Transverse colon (tissue), 4 donors: ENCODE measurements around the gene LGALS4. TPM values are rescaled to one million over a fixed set of nuclear protein-coding genes. Genes with fewer than 3 reads are reported as not detected.
"Not testable (repeated sequence)": the region's sequence is repeated elsewhere in the genome, so short reads cannot be mapped to it uniquely, and the experiment has no call there.

Experiments used
- DNase-seq: peaks from one replicate; pipeline ENCODE4 v3.0.0-alpha.2; 2019
- H3K27ac ChIP-seq, 4 donors: fragments of 200-600 bp; sonication (generic); 2 replicates each; pipeline ENCODE4 v1.5.1; 2016 to 2018; ENCODE audit warnings: inconsistent platforms in 4 of 4
- H3K27me3 ChIP-seq: fragments of 200-600 bp; sonication (generic); 2 replicates; pipeline ENCODE4 v1.5.1; 2017; ENCODE audit warnings: inconsistent platforms
- H3K36me3 ChIP-seq, 4 donors: fragments of 200-600 bp; sonication (generic); 2 replicates each; pipeline ENCODE4 v1.5.1; 2017 to 2019; ENCODE audit warnings: inconsistent platforms in 4 of 4
- H3K4me1 ChIP-seq, 4 donors: fragments of 200-600 bp; sonication (generic); 2 replicates each; pipeline ENCODE4 v1.5.1; 2017 to 2020; ENCODE audit warnings: inconsistent platforms in 4 of 4
- H3K4me3 ChIP-seq, 4 donors: fragments of 200-600 bp; sonication (generic); 1 replicate in 1 of 4; 2 replicates in 3 of 4; pipeline versions ENCODE4 v1.5.1 to v1.6.1; 2017 to 2019; ENCODE audit warnings: inconsistent platforms in 4 of 4
- H3K9me3 ChIP-seq, 2 donors: fragments of 200-600 bp; sonication (generic); 2 replicates each; pipeline ENCODE4 v1.5.1; 2017 to 2019; ENCODE audit warnings: inconsistent platforms in 2 of 2
- EP300 ChIP-seq: sonication (generic); formaldehyde crosslinking; IDR thresholded peaks from one replicate; pipeline ENCODE4 v1.6.1; 2017; ENCODE audit warnings: antibody characterized with exemption, low read depth
- POLR2A ChIP-seq: fragments of 450-650 bp; IDR thresholded peaks from one replicate; pipeline ENCODE4 v1.6.1; 2016; ENCODE audit warnings: antibody characterized with exemption, mild to moderate bottlenecking, moderate library complexity
- POLR2AphosphoS5 ChIP-seq, 3 donors: sonication (generic); formaldehyde crosslinking; IDR thresholded peaks; one replicate each; pipeline ENCODE4 v1.6.1; 2016; ENCODE audit warnings: antibody characterized with exemption in 3 of 3
- WGBS, 2 donors: methylation state at CpG; one replicate each; pipeline ENCODE4 v1.1.5; 2018; ENCODE audit warnings: low coverage in 1 of 2; 5-methylcytosine and 5-hydroxymethylcytosine counted together
- in situ Hi-C, 4 donors: fragments of 200-750 bp; cut with MboI; loops; one replicate each; pipeline versions ENCODE4 v1.15.0 to v1.15.1; 2017; ENCODE audit warnings: low sequenced_read_pairs in 3 of 4, low pct_ligation_motif_present in 1 of 4, low pct_unique_long_range_greater_than_20kb in 1 of 4
- intact Hi-C: fragments of 100-400 bp; cut with DNase I; formaldehyde crosslinking; loops from one replicate; pipeline ENCODE4 v1.15.1; 2023; ENCODE audit warnings: low total_unique reads
- total RNA-seq, 4 donors: library from RNA; depleted of rRNA; stranded (reverse); fragments of >200 nt; gene quantifications; one replicate each; pipeline ENCODE4 v1.1.0, GENCODE V29; 2016
- TF ChIP-seq, protein P1 (sequence below), 5 experiments: fragments of 200-600 bp in 3 of 5; fragments of 450-650 bp in 2 of 5; sonication (generic) in 3 of 5; IDR thresholded peaks; 1 replicate in 2 of 5; 2 replicates in 3 of 5; pipeline ENCODE4 v1.5.1; 2016 to 2017; ENCODE audit warnings: antibody characterized with exemption in 5 of 5, inconsistent platforms in 3 of 5, mild to moderate bottlenecking in 2 of 5, moderate library complexity in 1 of 5

LGALS4 gene
- total RNA-seq, 4 donors from 2014 or later: 1,815 to 4,845 (median 3,695) TPM

DNA sequence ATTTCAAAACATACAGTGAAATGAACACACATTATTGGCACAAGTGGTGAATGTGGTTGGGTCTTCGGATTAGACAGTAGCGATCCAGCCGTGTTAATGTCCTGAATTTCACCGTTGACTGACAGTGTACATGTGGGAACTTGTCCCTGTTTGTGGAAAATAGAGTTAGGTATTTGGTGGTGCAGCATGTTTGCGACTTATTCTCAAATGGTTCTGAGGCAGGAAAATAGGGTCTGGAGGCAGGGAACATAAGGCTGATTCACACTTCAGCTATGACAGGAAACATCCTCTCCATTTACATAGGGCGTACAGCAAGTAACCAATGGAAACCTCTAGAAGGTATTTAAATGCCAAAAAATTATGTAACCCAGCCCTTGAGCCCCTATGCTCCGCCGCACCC is 19.6 kb downstream of the LGALS4 start:
- no peaks in the 10 kb centered on the region for H3K36me3 ChIP-seq
- H3K4me3 ChIP-seq: no peak overlapping the region
- TF ChIP-seq, protein P1, sequence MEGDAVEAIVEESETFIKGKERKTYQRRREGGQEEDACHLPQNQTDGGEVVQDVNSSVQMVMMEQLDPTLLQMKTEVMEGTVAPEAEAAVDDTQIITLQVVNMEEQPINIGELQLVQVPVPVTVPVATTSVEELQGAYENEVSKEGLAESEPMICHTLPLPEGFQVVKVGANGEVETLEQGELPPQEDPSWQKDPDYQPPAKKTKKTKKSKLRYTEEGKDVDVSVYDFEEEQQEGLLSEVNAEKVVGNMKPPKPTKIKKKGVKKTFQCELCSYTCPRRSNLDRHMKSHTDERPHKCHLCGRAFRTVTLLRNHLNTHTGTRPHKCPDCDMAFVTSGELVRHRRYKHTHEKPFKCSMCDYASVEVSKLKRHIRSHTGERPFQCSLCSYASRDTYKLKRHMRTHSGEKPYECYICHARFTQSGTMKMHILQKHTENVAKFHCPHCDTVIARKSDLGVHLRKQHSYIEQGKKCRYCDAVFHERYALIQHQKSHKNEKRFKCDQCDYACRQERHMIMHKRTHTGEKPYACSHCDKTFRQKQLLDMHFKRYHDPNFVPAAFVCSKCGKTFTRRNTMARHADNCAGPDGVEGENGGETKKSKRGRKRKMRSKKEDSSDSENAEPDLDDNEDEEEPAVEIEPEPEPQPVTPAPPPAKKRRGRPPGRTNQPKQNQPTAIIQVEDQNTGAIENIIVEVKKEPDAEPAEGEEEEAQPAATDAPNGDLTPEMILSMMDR (IDR thresholded peaks at IDR 0.05): no peak
- TF ChIP-seq EP300: no peak
- no peak for TF ChIP-seq POLR2A
- H3K9me3 ChIP-seq: no peaks in the 10 kb centered on the region
- intact Hi-C loops: no loop called here
- peaks cover 0 to 6% (median 6%) of the 10 kb centered on the region in 4 donors for H3K4me1 ChIP-seq
- no peaks in the 10 kb centered on the region for H3K27me3 ChIP-seq
- DNase-seq: no peak
- no peak overlapping the region for H3K27ac ChIP-seq
- WGBS, 2 donors: 76 to 81% methylated on average over 7 to 8 of the region's 8 CpGs
- in situ Hi-C loops: no loop called here

GRCh38 chr19:38792250-38793111 is 20.3 kb downstream of the LGALS4 start:
- intact Hi-C loops (no loop called here), in situ Hi-C loops (no loop called here)
- H3K27me3 ChIP-seq: no peaks in the 10 kb centered on the region
- peak; percentile 64 for DNase-seq
- peak overlapping the region in 2 of 4 donors; percentile 16 to 40 for H3K4me3 ChIP-seq
- TF ChIP-seq, protein P1 (IDR thresholded peaks at IDR 0.05): peak; percentile 31 to 71 (median 45)
- TF ChIP-seq POLR2AphosphoS5 (IDR thresholded peaks at IDR 0.05) (no peak), EP300 (no peak), POLR2A (no peak)
- H3K27ac ChIP-seq: peak overlapping the region in 1 of 4 donors; percentile 21
- 20% methylated on average over 58 of the region's 71 CpGs; no CpG with 5 or more reads in 1 of the 2 donors for WGBS, 2 donors
- H3K4me1 ChIP-seq: peaks cover 0 to 6% (median 6%) of the 10 kb centered on the region in 4 donors
- no peaks in the 10 kb centered on the region for H3K9me3 ChIP-seq
- H3K36me3 ChIP-seq: no peaks in the 10 kb centered on the region

GRCh38 chr19:38791451-38792064 is 21.2 kb downstream of the LGALS4 start:
- in situ Hi-C loops, H3K27ac ChIP-seq, H3K36me3 ChIP-seq, DNase-seq, H3K27me3 ChIP-seq, intact Hi-C loops, H3K9me3 ChIP-seq, H3K4me3 ChIP-seq, H3K4me1 ChIP-seq: not testable (repeated sequence)
- WGBS, 2 donors: no CpG with 5 or more reads among the region's 40 CpGs

- H3K27me3 ChIP-seq, H3K4me3 ChIP-seq, H3K9me3 ChIP-seq, in situ Hi-C loops, H3K36me3 ChIP-seq, H3K4me1 ChIP-seq, intact Hi-C loops, DNase-seq, H3K27ac ChIP-seq: not testable (repeated sequence)
- 58% methylated on average over 12 of the region's 49 CpGs; no CpG with 5 or more reads in 1 of the 2 donors for WGBS, 2 donors
Measured at GRCh38 chr19:38790507-38791403, 22.0 kb downstream of the LGALS4 start.
